ENCODE measurements around the gene ZDHHC12. TPM values are rescaled to one million over a fixed set of nuclear protein-coding genes. Genes with fewer than 3 reads are reported as not detected.
A peak's percentile ranks its signal among the peaks of the same experiment; 100 is the strongest.

The ZDHHC12 gene
- total and polyA plus RNA-seq, 10 of the 15 experiments (the other 5 are each of a cell fraction or from before 2014, with no cell fraction given), result 0.95 to 146 (median 49.9) TPM

GRCh38 chr9:128703616-128704355 is 20.1 kb downstream of the ZDHHC12 start:
- in situ Hi-C loops (cut with MboI) (no loop called here), intact Hi-C loops (cut with micrococcal nuclease; ENCODE audit: unreplicated experiment) (no loop called here)
- RAD21 ChIA-PET (ENCODE audit: unreplicated experiment), result no interaction called here
- TF ChIP-seq KDM1A (IDR thresholded peaks at IDR 0.05; ENCODE audit: borderline replicate concordance) (no peak), LARP7 (IDR thresholded peaks at IDR 0.05) (no peak), EZH2 (IDR thresholded peaks at IDR 0.05; ENCODE audit: borderline replicate concordance, control insufficient read depth, low read depth, low read length) (no peak), JUNB (IDR thresholded peaks at IDR 0.05) (no peak), CBFB (IDR thresholded peaks at IDR 0.05; ENCODE audit: low read depth) (no peak), NR2C1 (IDR thresholded peaks at IDR 0.05) (no peak), ASH2L (IDR thresholded peaks at IDR 0.05; ENCODE audit: borderline replicate concordance, low read depth) (no peak), TCF7 (IDR thresholded peaks at IDR 0.05; ENCODE audit: borderline replicate concordance) (no peak)
- SMC1A ChIA-PET (ENCODE audit: uncharacterized antibody, unreplicated experiment), result interaction anchor here (0.6 to 0.7 kb wide), 2 partner anchors 21 to 22 kb away, joined by 3 read pairs; no protein-coding TSS in a partner anchor
- Histone ChIP-seq H3K27ac (ENCODE audit: control insufficient read depth, insufficient read depth) (no peak overlapping the region), H3K4me1 (ENCODE audit: control insufficient read depth, insufficient read depth, low read length) (peaks cover 3% of the 10 kb centered on the region; the same call in 1 of the 2 replicates), H3K4me3 (no peak overlapping the region; the same call in 1 of the 2 replicates), H2AFZ (ENCODE audit: control insufficient read depth, low read depth, low read length) (peak overlapping the region; percentile 87; the same call in 1 of the 2 replicates), H3K9ac (ENCODE audit: control insufficient read depth, insufficient read depth, low read length) (no peak overlapping the region), H3K27me3 (replicated peaks in 1 of 2; ENCODE audit: control insufficient read depth in 2 of 2, insufficient read depth in 2 of 2, low read length in 1 of 2) (no peaks in the 10 kb centered on the region), H3K36me3 (ENCODE audit: control insufficient read depth in 2 of 2, insufficient read depth in 2 of 2, low read length in 1 of 2) (no peaks in the 10 kb centered on the region), H4K20me1 (ENCODE audit: control insufficient read depth, insufficient read depth) (no peaks in the 10 kb centered on the region), H3K9me3 (replicated peaks; ENCODE audit: control insufficient read depth, insufficient read depth, low read length) (no peaks in the 10 kb centered on the region), H3K79me2 (ENCODE audit: control insufficient read depth, insufficient read depth, low read length) (no peaks in the 10 kb centered on the region), H3K4me2 (ENCODE audit: control insufficient read depth, insufficient read depth) (peak overlapping the region; percentile 87)
- 94% methylated on average over 21 of the region's 31 CpGs for WGBS (ENCODE audit: insufficient coverage, insufficient replicate concordance, low lambda C conversion rate, missing lambda C conversion rate)
- ATAC-seq (no peak), FAIRE-seq (no peak), DNase-seq (ENCODE audit: low read depth, low spot score) (no peak)
- BruUV-seq (replicated peaks), result TSS peak; percentile 51
- CTCF ChIA-PET, result interaction anchor here (1.0 kb wide), 1 partner anchor 20 kb away, joined by 6 read pairs; the partner anchor contains the start of gene ZDHHC12
- POLR2A ChIA-PET, result interaction anchor here (0.7 kb wide), 1 partner anchor 8 kb away, joined by 3 read pairs; no protein-coding TSS in a partner anchor
